GM18907 (cell line): ENCODE results near the gene LCN9.
"Not testable (repeated sequence)": the region's sequence is repeated elsewhere in the genome, so short reads cannot be mapped to it uniquely, and the experiment has no call there.

Experiments
- ATAC-seq: cut with Tn5 transposase; IDR thresholded peaks from one replicate; pipeline ENCODE4 v1.9.1; 2021; ENCODE audit warnings: mild to moderate bottlenecking, moderate library complexity; ENCODE audit not compliant: unreplicated experiment

Gene LCN9

GRCh38 chr9:135662758-135663450, at the start of gene LCN9:
Gene LCN9, plus strand, starts transcription at chr9:135663309. Its CDS starts 13 bp downstream, at chr9:135663322.
- no peak for ATAC-seq

- no peak for ATAC-seq
Observed at GRCh38 chr9:135613946-135614805, 48.9 kb upstream of the LCN9 start.

GRCh38 chr9:135614821-135615665, 48.1 kb upstream of the LCN9 start:
- no peak for ATAC-seq

- ATAC-seq: no peak
Observed at GRCh38 chr9:135615666-135616618, 47.2 kb upstream of the LCN9 start.

GRCh38 chr9:135616619-135617537, 46.2 kb upstream of the LCN9 start:
- no peak for ATAC-seq

GRCh38 chr9:135617538-135617900, 45.6 kb upstream of the LCN9 start:
- no peak for ATAC-seq

GRCh38 chr9:135617991-135618411, 45.1 kb upstream of the LCN9 start:
- ATAC-seq: no peak

- ATAC-seq: no peak
Observed at GRCh38 chr9:135618866-135619598, 44.1 kb upstream of the LCN9 start.

GRCh38 chr9:135619599-135619886, 43.6 kb upstream of the LCN9 start:
- ATAC-seq: no peak

- no peak for ATAC-seq
Observed at GRCh38 chr9:135620558-135620957, 42.6 kb upstream of the LCN9 start.

- ATAC-seq: no peak
Observed at GRCh38 chr9:135622415-135623020, 40.6 kb upstream of the LCN9 start.

- ATAC-seq: no peak
Observed at GRCh38 chr9:135624282-135624681, 38.8 kb upstream of the LCN9 start.

GRCh38 chr9:135632841-135633240, 30.3 kb upstream of the LCN9 start:
- ATAC-seq: no peak

GRCh38 chr9:135636930-135637530, 26.1 kb upstream of the LCN9 start:
- ATAC-seq: not testable (repeated sequence)

GRCh38 chr9:135639196-135639595, 23.9 kb upstream of the LCN9 start, which contains the start of gene GLT6D1:
Gene GLT6D1, minus strand, starts transcription at chr9:135639540. Its CDS starts 353 bp downstream, at chr9:135639187.
- no peak for ATAC-seq

- ATAC-seq: no peak
Observed at GRCh38 chr9:135641047-135641446, 22.1 kb upstream of the LCN9 start.

GRCh38 chr9:135641745-135642144, 21.4 kb upstream of the LCN9 start:
- no peak for ATAC-seq
